HEK293T (cell line): Measurements from ENCODE around the gene HHAT.

Experiments used
- BHLHE40 ChIP-seq: fragments of 450-650 bp; IDR thresholded peaks from 2 replicates; pipeline ENCODE4 v1.6.1; 2016; ENCODE audit warnings: mild to moderate bottlenecking, moderate library complexity, borderline replicate concordance
- CTBP1 ChIP-seq: fragments of 450-650 bp; IDR thresholded peaks from 2 replicates; pipeline ENCODE4 v1.6.1; 2016; ENCODE audit warnings: borderline replicate concordance
- ELF4 ChIP-seq: fragments of 450-650 bp; IDR thresholded peaks from 2 replicates; pipeline ENCODE4 v1.6.1; 2017; ENCODE audit warnings: antibody characterized with exemption
- FOXA1 ChIP-seq: fragments of 450-650 bp; IDR thresholded peaks from 2 replicates; pipeline ENCODE4 v1.6.1; 2016; ENCODE audit warnings: mild to moderate bottlenecking
- FOXK2 ChIP-seq: fragments of 450-650 bp; IDR thresholded peaks from 2 replicates; pipeline ENCODE4 v1.6.1; 2016; ENCODE audit warnings: mild to moderate bottlenecking
- FOXM1 ChIP-seq: fragments of 450-650 bp; IDR thresholded peaks from 2 replicates; pipeline ENCODE4 v1.6.1; 2017; ENCODE audit warnings: mild to moderate bottlenecking, borderline replicate concordance
- HDGF ChIP-seq: fragments of 450-650 bp; IDR thresholded peaks from 2 replicates; pipeline ENCODE4 v1.6.1; 2017; ENCODE audit warnings: antibody characterized with exemption, borderline replicate concordance
- L3MBTL2 ChIP-seq: fragments of 450-650 bp; conservative IDR thresholded peaks from 2 replicates; pipeline ENCODE4 v1.6.1; 2016; ENCODE audit warnings: mild to moderate bottlenecking
- NFRKB ChIP-seq: fragments of 450-650 bp; IDR thresholded peaks from 2 replicates; pipeline ENCODE4 v1.6.1; 2016; ENCODE audit warnings: mild to moderate bottlenecking, moderate library complexity
- PKNOX1 ChIP-seq: fragments of 450-650 bp; IDR thresholded peaks from 2 replicates; pipeline ENCODE4 v1.6.1; 2016
- SP1 ChIP-seq: fragments of 450-650 bp; IDR thresholded peaks from 2 replicates; pipeline ENCODE4 v1.6.1; 2017
- SUZ12 ChIP-seq: fragments of 450-650 bp; IDR thresholded peaks from 2 replicates; pipeline ENCODE4 v1.6.1; 2016; ENCODE audit warnings: mild to moderate bottlenecking
- TARDBP ChIP-seq: fragments of 450-650 bp; IDR thresholded peaks from 2 replicates; pipeline ENCODE4 v1.6.1; 2016

- no peak for TF ChIP-seq BHLHE40
- no peak for TF ChIP-seq FOXK2
- no peak for TF ChIP-seq SP1
- no peak for TF ChIP-seq CTBP1
- TF ChIP-seq PKNOX1, result no peak
- TF ChIP-seq TARDBP, result no peak
- TF ChIP-seq FOXA1, result no peak
- no peak for TF ChIP-seq NFRKB
- no peak for TF ChIP-seq HDGF
- no peak for TF ChIP-seq FOXM1
- no peak for TF ChIP-seq ELF4
- no peak for TF ChIP-seq L3MBTL2
- TF ChIP-seq SUZ12, result no peak
Measured at GRCh38 chr1:210692796-210693195, 364.1 kb downstream of the HHAT start.
